Activated T-cell treated with anti-CD3 and anti-CD28 coated beads for 4 hours (primary cell): ENCODE results near the gene HNRNPDL.
A peak's percentile ranks its signal among the peaks of the same experiment; 100 is the strongest.

Experiments used
- DNase-seq: peaks from one replicate; pipeline ENCODE4 v3.0.0-alpha.2; 2020

Gene HNRNPDL

GRCh38 chr4:82381661-82382296 lies 48.5 kb downstream of the HNRNPDL start:
- DNase-seq = no peak

- no peak for DNase-seq
Observed at GRCh38 chr4:82381235-82381634, 49.0 kb downstream of the HNRNPDL start.

- DNase-seq = no peak
Observed at GRCh38 chr4:82380831-82381230, 49.4 kb downstream of the HNRNPDL start.

GRCh38 chr4:82380344-82380743 lies 49.9 kb downstream of the HNRNPDL start:
- no peak for DNase-seq

- DNase-seq = no peak
Observed at GRCh38 chr4:82376109-82376508, 54.2 kb downstream of the HNRNPDL start.

- DNase-seq = peak; percentile 84
Observed at GRCh38 chr4:82373816-82374625, 56.2 kb downstream of the HNRNPDL start, which contains the start of gene HNRNPD. Gene HNRNPD, minus strand, starts transcription at chr4:82373991. Its CDS starts 313 bp downstream, at chr4:82373678.

- DNase-seq = no peak
Observed at GRCh38 chr4:82373486-82373815, 56.8 kb downstream of the HNRNPDL start.
